Loucy (cell line): Measurements from ENCODE around the gene ACSF2.

Experiments
- H2AFZ ChIP-seq: fragments of 200-600 bp; sonication (generic); 2 replicates; pipeline ENCODE4 v1.6.0; 2016; ENCODE audit warnings: antibody characterized with exemption, mild to moderate bottlenecking, low read length, moderate library complexity
- H3F3A ChIP-seq: fragments of 200-600 bp; 2 replicates; pipeline ENCODE4 v1.6.0; 2016; ENCODE audit warnings: antibody characterized with exemption, low read depth, mild to moderate bottlenecking
- H3K27me3 ChIP-seq: fragments of 200-600 bp; sonication (generic); 2 replicates; pipeline ENCODE4 v1.6.1; 2014; ENCODE audit warnings: low read length, mild to moderate bottlenecking; ENCODE audit not compliant: insufficient read depth, poor library complexity, severe bottlenecking
- H3K36me3 ChIP-seq: fragments of 200-600 bp; sonication (generic); 2 replicates; pipeline ENCODE4 v1.6.1; 2016; ENCODE audit warnings: low read length; ENCODE audit not compliant: insufficient read depth
- H3K4me1 ChIP-seq: fragments of 200-600 bp; sonication (generic); 2 replicates; pipeline ENCODE4 v1.5.1; 2014; ENCODE audit warnings: low read length, mild to moderate bottlenecking; ENCODE audit not compliant: insufficient read depth, poor library complexity, severe bottlenecking
- H3K4me2 ChIP-seq: fragments of 200-600 bp; sonication (generic); 2 replicates; pipeline ENCODE4 v1.6.0; 2014; ENCODE audit warnings: antibody characterized with exemption, low read length, low read depth, mild to moderate bottlenecking; ENCODE audit not compliant: poor library complexity, severe bottlenecking
- H3K4me3 ChIP-seq: fragments of 200-600 bp; sonication (generic); 2 replicates; pipeline ENCODE4 v1.5.1; 2014; ENCODE audit warnings: low read length, mild to moderate bottlenecking, mixed read lengths; ENCODE audit not compliant: poor library complexity, severe bottlenecking
- H3K79me2 ChIP-seq: fragments of 200-600 bp; sonication (generic); 2 replicates; pipeline ENCODE4 v1.6.1; 2014; ENCODE audit warnings: low read length; ENCODE audit not compliant: insufficient read depth
- H3K9ac ChIP-seq: fragments of 200-600 bp; sonication (generic); 2 replicates; pipeline ENCODE4 v1.6.0; 2014; ENCODE audit warnings: mild to moderate bottlenecking, low read depth, low read length, moderate library complexity; ENCODE audit not compliant: poor library complexity, severe bottlenecking
- H3K9me2 ChIP-seq: fragments of 200-600 bp; sonication (generic); replicated peaks from 2 replicates; pipeline ENCODE4 v1.6.1; 2016; ENCODE audit warnings: low read depth, low read length, mixed read lengths
- H3K9me3 ChIP-seq: fragments of 200-600 bp; sonication (generic); 2 replicates; pipeline ENCODE4 v1.6.1; 2014; ENCODE audit warnings: mild to moderate bottlenecking, antibody characterized with exemption, low read length, low read depth; ENCODE audit not compliant: insufficient read depth
- H4K20me1 ChIP-seq: fragments of 200-600 bp; sonication (generic); 2 replicates; pipeline ENCODE4 v1.6.0; 2014; ENCODE audit warnings: antibody characterized with exemption, low read length, mild to moderate bottlenecking; ENCODE audit not compliant: insufficient read depth, poor library complexity, severe bottlenecking
- EZH2phosphoT487 ChIP-seq: fragments of 200-600 bp; IDR thresholded peaks from 2 replicates; pipeline ENCODE4 v1.6.1; 2018; ENCODE audit warnings: antibody characterized with exemption, mild to moderate bottlenecking, moderate library complexity, borderline replicate concordance
- TF ChIP-seq, protein P1 (sequence below): fragments of 200-600 bp; sonication (generic); conservative IDR thresholded peaks from 2 replicates; pipeline ENCODE4 v1.5.1; 2014; ENCODE audit warnings: mild to moderate bottlenecking, antibody characterized with exemption, low read length

Gene ACSF2

DNA sequence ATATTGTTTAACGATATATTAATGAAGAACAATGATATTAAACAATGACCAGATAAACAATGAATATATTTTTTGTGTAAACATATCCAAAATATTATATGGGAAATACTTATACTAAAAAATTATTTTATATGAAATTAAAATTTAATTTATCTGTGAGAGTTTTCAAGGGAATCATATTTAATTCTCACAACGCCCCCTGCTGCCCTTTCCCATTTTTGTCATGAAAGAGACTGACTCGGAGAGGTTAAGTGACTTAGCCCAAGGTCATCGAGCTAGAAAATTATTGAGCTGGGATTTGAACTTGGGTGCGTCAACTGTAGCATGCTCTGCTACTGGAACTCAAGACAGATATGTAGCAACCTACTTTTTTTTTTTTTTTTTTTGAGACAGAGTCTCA is 75.0 kb downstream of the ACSF2 start:
- Histone ChIP-seq H3K9ac (no peak overlapping the region), H3K4me3 (no peak overlapping the region), H3K36me3 (no peaks in the 10 kb centered on the region), H3K4me2 (no peak overlapping the region), H2AFZ (no peak overlapping the region), H3F3A (no peaks in the 10 kb centered on the region), H3K27me3 (no peaks in the 10 kb centered on the region), H3K79me2 (no peaks in the 10 kb centered on the region), H4K20me1 (no peaks in the 10 kb centered on the region), H3K9me3 (no peaks in the 10 kb centered on the region), H3K4me1 (no peaks in the 10 kb centered on the region), H3K9me2 (no peaks in the 10 kb centered on the region)
- TF ChIP-seq, protein P1, sequence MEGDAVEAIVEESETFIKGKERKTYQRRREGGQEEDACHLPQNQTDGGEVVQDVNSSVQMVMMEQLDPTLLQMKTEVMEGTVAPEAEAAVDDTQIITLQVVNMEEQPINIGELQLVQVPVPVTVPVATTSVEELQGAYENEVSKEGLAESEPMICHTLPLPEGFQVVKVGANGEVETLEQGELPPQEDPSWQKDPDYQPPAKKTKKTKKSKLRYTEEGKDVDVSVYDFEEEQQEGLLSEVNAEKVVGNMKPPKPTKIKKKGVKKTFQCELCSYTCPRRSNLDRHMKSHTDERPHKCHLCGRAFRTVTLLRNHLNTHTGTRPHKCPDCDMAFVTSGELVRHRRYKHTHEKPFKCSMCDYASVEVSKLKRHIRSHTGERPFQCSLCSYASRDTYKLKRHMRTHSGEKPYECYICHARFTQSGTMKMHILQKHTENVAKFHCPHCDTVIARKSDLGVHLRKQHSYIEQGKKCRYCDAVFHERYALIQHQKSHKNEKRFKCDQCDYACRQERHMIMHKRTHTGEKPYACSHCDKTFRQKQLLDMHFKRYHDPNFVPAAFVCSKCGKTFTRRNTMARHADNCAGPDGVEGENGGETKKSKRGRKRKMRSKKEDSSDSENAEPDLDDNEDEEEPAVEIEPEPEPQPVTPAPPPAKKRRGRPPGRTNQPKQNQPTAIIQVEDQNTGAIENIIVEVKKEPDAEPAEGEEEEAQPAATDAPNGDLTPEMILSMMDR = peak; percentile 49
- TF ChIP-seq EZH2phosphoT487 = no peak

DNA sequence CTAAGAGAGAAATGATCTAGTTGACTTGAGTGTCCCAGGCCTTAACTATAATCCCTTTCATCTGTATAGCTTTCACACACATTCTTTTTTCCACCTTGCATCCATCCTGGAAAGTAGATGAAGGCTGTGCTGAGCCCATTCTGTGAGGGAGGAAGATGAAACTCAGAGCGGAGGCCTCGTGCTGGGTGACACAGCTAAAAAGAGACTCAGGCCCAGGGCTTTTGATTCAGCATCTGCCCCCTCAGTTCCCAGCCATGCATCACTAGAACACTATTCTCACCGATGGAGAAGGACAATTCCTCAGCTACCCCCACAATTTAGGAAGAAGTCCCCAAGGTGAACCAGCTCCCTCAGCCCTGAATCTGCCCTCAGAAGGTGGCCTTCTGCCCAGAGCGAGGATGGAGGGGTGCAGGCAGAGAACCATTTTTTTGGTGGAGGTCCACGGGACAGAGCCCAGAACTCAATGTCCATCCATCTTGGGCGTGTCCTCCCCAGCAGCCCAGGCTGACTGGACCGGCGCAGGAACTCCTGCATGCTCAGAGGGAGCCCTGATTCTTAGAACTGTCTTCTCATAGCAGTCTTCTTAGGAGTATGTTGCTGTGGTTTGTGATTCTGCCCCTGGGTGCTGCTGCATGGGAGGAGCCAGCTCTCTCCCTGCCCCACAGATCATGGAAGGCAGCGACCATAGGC is 76.4 kb downstream of the ACSF2 start:
- Histone ChIP-seq H3K9me3 (no peaks in the 10 kb centered on the region), H3K4me2 (no peak overlapping the region), H3K4me3 (no peak overlapping the region), H3K79me2 (no peaks in the 10 kb centered on the region), H3K9ac (no peak overlapping the region), H3K27me3 (no peaks in the 10 kb centered on the region), H4K20me1 (no peaks in the 10 kb centered on the region), H3K4me1 (no peaks in the 10 kb centered on the region), H3K9me2 (no peaks in the 10 kb centered on the region), H3F3A (no peaks in the 10 kb centered on the region), H2AFZ (no peak overlapping the region), H3K36me3 (no peaks in the 10 kb centered on the region)
- TF ChIP-seq EZH2phosphoT487 = no peak
- TF ChIP-seq, protein P1 = no peak

DNA sequence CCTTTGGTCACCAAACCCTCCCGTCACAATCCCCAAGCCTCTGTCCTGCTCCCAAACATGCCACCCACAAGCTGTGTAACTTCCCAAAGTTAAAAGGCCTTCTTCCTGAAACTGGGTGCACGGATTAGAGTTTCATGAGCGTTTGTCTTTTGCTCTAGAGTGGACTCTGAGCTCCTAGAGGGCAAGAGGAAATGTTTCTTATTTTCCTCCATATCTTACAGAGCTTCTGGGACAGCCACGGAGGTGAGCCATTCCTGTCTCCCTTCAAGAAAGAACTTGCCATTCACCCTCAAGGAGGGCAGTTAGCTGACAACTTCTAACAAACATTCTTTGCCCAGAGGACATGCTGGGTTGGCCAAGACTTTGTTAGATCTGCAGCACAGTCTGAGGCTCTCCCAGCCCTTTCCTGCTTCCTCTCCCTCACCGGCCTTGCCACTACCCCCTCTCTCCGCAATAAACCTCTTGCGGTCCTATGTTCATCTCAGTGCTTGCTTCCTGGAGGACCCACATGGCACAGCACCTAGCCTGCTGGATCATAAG is 79.6 kb downstream of the ACSF2 start:
- Histone ChIP-seq H3K27me3 (no peaks in the 10 kb centered on the region), H3K4me3 (no peak overlapping the region), H3K4me1 (peaks cover 5% of the 10 kb centered on the region), H3K36me3 (no peaks in the 10 kb centered on the region), H4K20me1 (no peaks in the 10 kb centered on the region), H3K79me2 (no peaks in the 10 kb centered on the region), H3K9me3 (no peaks in the 10 kb centered on the region), H3K4me2 (no peak overlapping the region), H3K9me2 (no peaks in the 10 kb centered on the region), H3K9ac (no peak overlapping the region), H2AFZ (no peak overlapping the region; the same call in 1 of the 2 replicates), H3F3A (no peaks in the 10 kb centered on the region)
- TF ChIP-seq EZH2phosphoT487 = no peak
- TF ChIP-seq, protein P1 = no peak
